ENCODE measurements around the gene TLR8.

DNA sequence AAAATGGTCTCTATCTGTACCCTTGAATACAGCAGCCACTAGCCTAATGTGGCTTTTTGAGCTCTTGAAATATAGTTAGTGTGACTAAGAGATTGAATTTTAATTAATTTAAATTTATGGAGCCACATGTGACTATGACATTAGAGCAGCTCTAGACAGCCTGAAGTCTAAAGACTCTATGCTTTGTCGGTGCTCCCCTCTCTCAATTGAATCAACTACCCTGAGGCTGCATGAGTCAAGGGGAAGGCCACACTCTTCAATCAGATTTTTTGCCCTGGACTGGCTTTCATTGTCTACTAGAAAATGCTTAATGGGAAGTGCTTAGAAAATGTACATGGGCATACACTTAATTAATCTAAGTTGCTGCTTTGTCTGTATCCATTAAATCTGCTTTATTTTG, 27.9 kb upstream of the TLR8 start:
- TF ChIP-seq, protein P1, sequence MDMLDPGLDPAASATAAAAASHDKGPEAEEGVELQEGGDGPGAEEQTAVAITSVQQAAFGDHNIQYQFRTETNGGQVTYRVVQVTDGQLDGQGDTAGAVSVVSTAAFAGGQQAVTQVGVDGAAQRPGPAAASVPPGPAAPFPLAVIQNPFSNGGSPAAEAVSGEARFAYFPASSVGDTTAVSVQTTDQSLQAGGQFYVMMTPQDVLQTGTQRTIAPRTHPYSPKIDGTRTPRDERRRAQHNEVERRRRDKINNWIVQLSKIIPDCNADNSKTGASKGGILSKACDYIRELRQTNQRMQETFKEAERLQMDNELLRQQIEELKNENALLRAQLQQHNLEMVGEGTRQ (CRISPR knock-in tag; IDR thresholded peaks at IDR 0.05): no peak
- TF ChIP-seq, protein P2, sequence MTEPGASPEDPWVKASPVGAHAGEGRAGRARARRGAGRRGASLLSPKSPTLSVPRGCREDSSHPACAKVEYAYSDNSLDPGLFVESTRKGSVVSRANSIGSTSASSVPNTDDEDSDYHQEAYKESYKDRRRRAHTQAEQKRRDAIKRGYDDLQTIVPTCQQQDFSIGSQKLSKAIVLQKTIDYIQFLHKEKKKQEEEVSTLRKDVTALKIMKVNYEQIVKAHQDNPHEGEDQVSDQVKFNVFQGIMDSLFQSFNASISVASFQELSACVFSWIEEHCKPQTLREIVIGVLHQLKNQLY (CRISPR knock-in tag; IDR thresholded peaks at IDR 0.05): no peak
- no peak for TF ChIP-seq CREB1 (CRISPR knock-in tag; IDR thresholded peaks at IDR 0.05)
- no peak for TF ChIP-seq ZNF416 (CRISPR knock-in tag; IDR thresholded peaks at IDR 0.05)
- TF ChIP-seq, protein P3, sequence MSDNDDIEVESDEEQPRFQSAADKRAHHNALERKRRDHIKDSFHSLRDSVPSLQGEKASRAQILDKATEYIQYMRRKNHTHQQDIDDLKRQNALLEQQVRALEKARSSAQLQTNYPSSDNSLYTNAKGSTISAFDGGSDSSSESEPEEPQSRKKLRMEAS (CRISPR knock-in tag; IDR thresholded peaks at IDR 0.05): no peak
- TF ChIP-seq, protein P4, sequence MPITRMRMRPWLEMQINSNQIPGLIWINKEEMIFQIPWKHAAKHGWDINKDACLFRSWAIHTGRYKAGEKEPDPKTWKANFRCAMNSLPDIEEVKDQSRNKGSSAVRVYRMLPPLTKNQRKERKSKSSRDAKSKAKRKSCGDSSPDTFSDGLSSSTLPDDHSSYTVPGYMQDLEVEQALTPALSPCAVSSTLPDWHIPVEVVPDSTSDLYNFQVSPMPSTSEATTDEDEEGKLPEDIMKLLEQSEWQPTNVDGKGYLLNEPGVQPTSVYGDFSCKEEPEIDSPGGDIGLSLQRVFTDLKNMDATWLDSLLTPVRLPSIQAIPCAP (CRISPR knock-in tag; IDR thresholded peaks at IDR 0.05): no peak
- TF ChIP-seq TEAD4 (CRISPR knock-in tag; IDR thresholded peaks at IDR 0.05): no peak
- TF ChIP-seq ESRRA (CRISPR knock-in tag; IDR thresholded peaks at IDR 0.05; ENCODE audit: borderline replicate concordance): no peak
- TF ChIP-seq CTCF (IDR thresholded peaks at IDR 0.05): no peak

All from WTC11 (cell line).